Peyer's patch (tissue), 4 donors: ENCODE data around the gene RBBP4.

ENCODE experiments used
- CTCF ChIP-seq, 6 experiments: fragments of 450-650 bp in 4 of 6; fragments of 200-600 bp in 2 of 6; sonication (generic) in 1 of 6; IDR thresholded peaks; one replicate each; pipeline ENCODE4 v1.5.1; 2017 to 2019; ENCODE audit warnings: antibody characterized with exemption in 6 of 6, mild to moderate bottlenecking in 3 of 6, moderate library complexity in 1 of 6
- POLR2A ChIP-seq, 2 donors: fragments of 450-650 bp; IDR thresholded peaks; one replicate each; pipeline ENCODE4 v1.5.1; 2017; ENCODE audit warnings: antibody characterized with exemption in 2 of 2, mild to moderate bottlenecking in 2 of 2, moderate library complexity in 2 of 2

GRCh38 chr1:32609180-32609579 is 41.8 kb upstream of the RBBP4 start:
- TF ChIP-seq CTCF (IDR thresholded peaks at IDR 0.05) (no peak), POLR2A (IDR thresholded peaks at IDR 0.05) (no peak)
